T-helper 2 cell (primary cell): ENCODE measurements around the gene CHRNE.
A peak's percentile ranks its signal among the peaks of the same experiment; 100 is the strongest.

Source experiments
- DNase-seq, 5 experiments: peaks; one replicate each; pipeline versions ENCODE4 v3.0.0 to v3.0.0-alpha.2; 2012 to 2022

CHRNE gene

GRCh38 chr17:4852567-4853207, 50.2 kb downstream of the CHRNE start:
- DNase-seq, result peak in 3 of 5 experiments; percentile 16 to 46 (median 42)

- DNase-seq, result no peak
Measured at GRCh38 chr17:4851084-4851483, 51.8 kb downstream of the CHRNE start.

GRCh38 chr17:4850246-4850645, 52.7 kb downstream of the CHRNE start:
- no peak for DNase-seq

- DNase-seq, result no peak
Measured at GRCh38 chr17:4849011-4849536, 53.8 kb downstream of the CHRNE start.
